Measurements from ENCODE around the gene KPNA2.

The KPNA2 gene

DNA sequence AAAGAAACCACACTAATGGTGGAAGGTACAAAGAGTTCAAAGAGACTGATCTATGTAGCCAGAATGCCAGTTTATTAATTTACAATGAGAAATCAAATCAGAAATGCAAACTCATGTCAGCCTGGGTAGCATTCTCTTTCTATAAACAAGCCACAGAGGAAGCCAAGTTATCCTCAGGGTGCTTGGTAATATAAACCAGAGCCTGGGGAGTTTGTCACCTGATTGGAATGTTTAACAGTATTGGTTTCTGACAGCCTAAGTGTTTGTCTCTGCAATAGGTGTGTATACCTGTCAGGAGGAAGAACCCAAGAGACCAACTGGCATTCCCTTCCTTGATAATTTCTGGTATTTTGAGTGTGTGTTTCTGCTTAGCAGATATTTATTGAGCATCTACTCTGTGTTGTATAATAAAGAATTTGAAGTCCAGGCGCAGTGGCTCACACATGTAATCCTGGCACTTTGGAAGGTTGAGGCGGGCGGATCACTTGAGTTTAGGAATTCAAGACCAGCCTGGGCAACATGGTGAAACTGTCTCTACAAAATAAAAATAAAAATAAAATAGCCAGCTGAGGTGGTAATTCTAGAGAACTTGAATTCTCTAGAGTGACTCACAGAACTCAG is 36.1 kb upstream of the KPNA2 start:
- Histone ChIP-seq H3K4me1 (ENCODE audit: insufficient read depth, low read length) (peaks cover 20% of the 10 kb centered on the region), H4K20me1 (ENCODE audit: insufficient read depth, low read length) (no peaks in the 10 kb centered on the region), H3K27me3 (ENCODE audit: insufficient read depth, low read length, poor library complexity) (peaks cover 30% of the 10 kb centered on the region), H2AFZ (ENCODE audit: low read depth, low read length) (no peak overlapping the region), H3K9ac (ENCODE audit: low read depth, low read length) (no peak overlapping the region), H3K9me3 (ENCODE audit: insufficient read depth, low read length, severe bottlenecking) (no peaks in the 10 kb centered on the region), H3K79me2 (ENCODE audit: insufficient read depth, low read length) (no peaks in the 10 kb centered on the region), H3K27ac (ENCODE audit: low read length) (no peak overlapping the region), H3K4me2 (ENCODE audit: insufficient read depth, low read length) (no peak overlapping the region), H3K36me3 (ENCODE audit: insufficient read depth, low read length) (no peaks in the 10 kb centered on the region), H3K4me3 (ENCODE audit: low read depth in 1 of 2, low read length in 2 of 2) (no peak overlapping the region)
- no peak for TF ChIP-seq EZH2 (IDR thresholded peaks at IDR 0.05; ENCODE audit: borderline replicate concordance, low read depth, low read length, severe bottlenecking)
- no peak for TF ChIP-seq CTCF (IDR thresholded peaks at IDR 0.05; ENCODE audit: borderline replicate concordance, extremely low read depth, low read length, poor library complexity, severe bottlenecking)
- DNase-seq (no peak), ATAC-seq (ENCODE audit: insufficient read depth, low read depth) (no peak)

DNA sequence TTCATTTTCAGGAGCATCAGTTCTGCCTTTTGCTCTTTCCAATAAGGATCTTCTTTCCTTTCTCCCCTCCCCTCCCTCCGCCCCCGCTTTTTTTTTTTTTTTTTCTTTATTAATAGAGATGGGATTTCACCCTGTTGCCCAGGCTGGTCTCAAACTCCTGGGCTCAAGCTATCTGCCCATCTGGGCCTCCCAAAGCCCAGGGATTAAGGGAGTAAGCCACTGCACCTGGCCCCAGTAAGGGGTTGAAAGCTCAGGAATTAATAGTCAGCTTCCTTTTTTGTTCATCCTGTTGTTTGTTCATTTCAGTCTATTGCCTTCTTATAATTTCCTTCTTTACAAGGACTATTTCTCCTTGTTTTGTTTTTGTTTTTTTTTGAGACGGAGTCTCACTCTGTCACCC is 31.3 kb upstream of the KPNA2 start:
- DNase-seq: no peak
- no peak overlapping the region for H3K9ac ChIP-seq (ENCODE audit: low read depth, low read length)
- H4K20me1 ChIP-seq (ENCODE audit: insufficient read depth, low read length): no peaks in the 10 kb centered on the region
- H3K4me3 ChIP-seq (ENCODE audit: low read depth in 1 of 2, low read length in 2 of 2): no peak overlapping the region
- H3K4me2 ChIP-seq (ENCODE audit: insufficient read depth, low read length): no peak overlapping the region
- no peak overlapping the region for H2AFZ ChIP-seq (ENCODE audit: low read depth, low read length)
- H3K27ac ChIP-seq (ENCODE audit: low read length): no peak overlapping the region
- TF ChIP-seq CTCF (IDR thresholded peaks at IDR 0.05; ENCODE audit: borderline replicate concordance, extremely low read depth, low read length, poor library complexity, severe bottlenecking) (no peak), EZH2 (IDR thresholded peaks at IDR 0.05; ENCODE audit: borderline replicate concordance, low read depth, low read length, severe bottlenecking) (no peak)
- no peaks in the 10 kb centered on the region for H3K4me1 ChIP-seq (ENCODE audit: insufficient read depth, low read length)
- H3K9me3 ChIP-seq (ENCODE audit: insufficient read depth, low read length, severe bottlenecking): no peaks in the 10 kb centered on the region
- no peak for ATAC-seq (ENCODE audit: insufficient read depth, low read depth)
- no peaks in the 10 kb centered on the region for H3K27me3 ChIP-seq (ENCODE audit: insufficient read depth, low read length, poor library complexity)
- no peaks in the 10 kb centered on the region for H3K36me3 ChIP-seq (ENCODE audit: insufficient read depth, low read length)
- H3K79me2 ChIP-seq (ENCODE audit: insufficient read depth, low read length): no peaks in the 10 kb centered on the region

GRCh38 chr17:68006797-68007196 is 28.7 kb upstream of the KPNA2 start:
- no peak for ATAC-seq (ENCODE audit: insufficient read depth, low read depth)
- Histone ChIP-seq H3K27me3 (ENCODE audit: insufficient read depth, low read length, poor library complexity) (no peaks in the 10 kb centered on the region), H3K4me3 (ENCODE audit: low read depth in 1 of 2, low read length in 2 of 2) (no peak overlapping the region), H3K27ac (ENCODE audit: low read length) (no peak overlapping the region), H2AFZ (ENCODE audit: low read depth, low read length) (no peak overlapping the region), H3K79me2 (ENCODE audit: insufficient read depth, low read length) (no peaks in the 10 kb centered on the region), H3K36me3 (ENCODE audit: insufficient read depth, low read length) (no peaks in the 10 kb centered on the region), H3K4me1 (ENCODE audit: insufficient read depth, low read length) (peaks cover 5% of the 10 kb centered on the region; the same call in 1 of the 2 replicates), H3K9ac (ENCODE audit: low read depth, low read length) (no peak overlapping the region), H3K9me3 (ENCODE audit: insufficient read depth, low read length, severe bottlenecking) (no peaks in the 10 kb centered on the region), H3K4me2 (ENCODE audit: insufficient read depth, low read length) (no peak overlapping the region), H4K20me1 (ENCODE audit: insufficient read depth, low read length) (no peaks in the 10 kb centered on the region)
- DNase-seq: no peak
- TF ChIP-seq CTCF (IDR thresholded peaks at IDR 0.05; ENCODE audit: borderline replicate concordance, extremely low read depth, low read length, poor library complexity, severe bottlenecking): no peak
- TF ChIP-seq EZH2 (IDR thresholded peaks at IDR 0.05; ENCODE audit: borderline replicate concordance, low read depth, low read length, severe bottlenecking): no peak
